DLD1 (cell line): ENCODE results near the gene MOCS1.

Source experiments
- in situ Hi-C: cut with HindIII; loops from 2 replicates; pipeline ENCODE4 v1.10.0; 2017; ENCODE audit warnings: low sequenced_read_pairs

MOCS1 gene

GRCh38 chr6:39905640-39905975 is 28.7 kb downstream of the MOCS1 start:
- in situ Hi-C loops = no loop called here

- in situ Hi-C loops = no loop called here
Observed at GRCh38 chr6:39904946-39905639, 29.2 kb downstream of the MOCS1 start.

- in situ Hi-C loops = no loop called here
Observed at GRCh38 chr6:39903656-39904055, 30.6 kb downstream of the MOCS1 start.

GRCh38 chr6:39902786-39903465 is 31.3 kb downstream of the MOCS1 start:
- in situ Hi-C loops = no loop called here

- in situ Hi-C loops = no loop called here
Observed at GRCh38 chr6:39902136-39902535, 32.1 kb downstream of the MOCS1 start.

GRCh38 chr6:39901670-39902069 is 32.6 kb downstream of the MOCS1 start:
- in situ Hi-C loops = no loop called here

- in situ Hi-C loops = no loop called here
Observed at GRCh38 chr6:39901116-39901655, 33.1 kb downstream of the MOCS1 start.

- in situ Hi-C loops = no loop called here
Observed at GRCh38 chr6:39899554-39900295, 34.5 kb downstream of the MOCS1 start.

GRCh38 chr6:39898625-39899024 is 35.6 kb downstream of the MOCS1 start:
- in situ Hi-C loops = no loop called here

GRCh38 chr6:39897698-39898097 is 36.6 kb downstream of the MOCS1 start:
- in situ Hi-C loops = no loop called here

GRCh38 chr6:39896701-39897100 is 37.6 kb downstream of the MOCS1 start:
- in situ Hi-C loops = no loop called here

- in situ Hi-C loops = no loop called here
Observed at GRCh38 chr6:39893286-39893685, 41.0 kb downstream of the MOCS1 start.

- in situ Hi-C loops = no loop called here
Observed at GRCh38 chr6:39892490-39893129, 41.7 kb downstream of the MOCS1 start.

GRCh38 chr6:39891976-39892375 is 42.3 kb downstream of the MOCS1 start:
- in situ Hi-C loops = no loop called here

GRCh38 chr6:39891353-39891752 is 42.9 kb downstream of the MOCS1 start:
- in situ Hi-C loops = no loop called here

- in situ Hi-C loops = no loop called here
Observed at GRCh38 chr6:39889229-39889628, 45.0 kb downstream of the MOCS1 start.

GRCh38 chr6:39887692-39888450 is 46.4 kb downstream of the MOCS1 start:
- in situ Hi-C loops = no loop called here

GRCh38 chr6:39886871-39887270 is 47.4 kb downstream of the MOCS1 start:
- in situ Hi-C loops = no loop called here

GRCh38 chr6:39885691-39886090 is 48.6 kb downstream of the MOCS1 start:
- in situ Hi-C loops = no loop called here

GRCh38 chr6:39884696-39885095 is 49.6 kb downstream of the MOCS1 start:
- in situ Hi-C loops = no loop called here

- in situ Hi-C loops = no loop called here
Observed at GRCh38 chr6:39882531-39882899, 51.7 kb downstream of the MOCS1 start.
